GM19193 (cell line): ENCODE measurements around the gene NSUN6.
A peak's percentile ranks its signal among the peaks of the same experiment; 100 is the strongest.

Experiments used
- POLR2A ChIP-seq: IDR thresholded peaks from 4 replicates; pipeline ENCODE4 v1.6.1; 2011; ENCODE audit not compliant: insufficient read depth, insufficient read length; ENCODE audit errors: extremely low read depth

The NSUN6 gene

GRCh38 chr10:18666810-18667209 lies 15.4 kb upstream of the NSUN6 start:
- no peak for TF ChIP-seq POLR2A

DNA sequence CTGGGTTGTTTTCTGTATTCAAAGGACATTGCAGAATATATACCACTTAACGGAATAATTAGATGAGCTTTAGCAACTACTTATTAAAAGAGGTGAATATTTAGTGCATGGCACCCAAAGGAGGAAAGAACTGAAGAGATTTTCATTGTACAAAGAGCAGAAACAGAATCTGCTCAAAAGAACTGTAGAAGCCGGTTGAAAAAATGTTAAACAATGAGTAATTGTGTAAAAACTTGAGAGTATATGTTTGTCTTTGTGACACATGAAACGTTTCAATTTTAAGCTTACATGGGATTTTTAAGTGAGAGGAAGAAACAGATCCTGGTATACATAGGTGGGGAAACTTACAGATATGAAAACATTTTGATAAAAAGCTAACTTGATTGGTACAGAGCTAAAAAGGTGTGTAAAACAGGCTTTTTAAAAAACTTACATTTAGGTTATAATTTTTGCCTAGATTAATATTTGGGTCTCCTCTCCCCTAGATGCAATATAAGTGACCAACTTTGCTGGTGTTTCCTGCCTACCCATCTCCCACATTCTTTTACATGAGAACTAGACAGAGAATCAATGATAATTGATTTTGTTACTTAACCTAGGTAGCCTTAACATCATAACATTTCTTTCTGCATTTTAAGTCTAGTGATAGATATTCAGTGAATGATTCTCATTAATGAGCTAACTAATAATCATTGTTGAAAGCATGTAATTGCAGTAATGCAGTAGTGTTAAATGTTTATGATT lies 14.6 kb upstream of the NSUN6 start:
- TF ChIP-seq POLR2A = no peak

- TF ChIP-seq POLR2A = no peak
Observed at GRCh38 chr10:18664841-18665478, 13.6 kb upstream of the NSUN6 start.

DNA sequence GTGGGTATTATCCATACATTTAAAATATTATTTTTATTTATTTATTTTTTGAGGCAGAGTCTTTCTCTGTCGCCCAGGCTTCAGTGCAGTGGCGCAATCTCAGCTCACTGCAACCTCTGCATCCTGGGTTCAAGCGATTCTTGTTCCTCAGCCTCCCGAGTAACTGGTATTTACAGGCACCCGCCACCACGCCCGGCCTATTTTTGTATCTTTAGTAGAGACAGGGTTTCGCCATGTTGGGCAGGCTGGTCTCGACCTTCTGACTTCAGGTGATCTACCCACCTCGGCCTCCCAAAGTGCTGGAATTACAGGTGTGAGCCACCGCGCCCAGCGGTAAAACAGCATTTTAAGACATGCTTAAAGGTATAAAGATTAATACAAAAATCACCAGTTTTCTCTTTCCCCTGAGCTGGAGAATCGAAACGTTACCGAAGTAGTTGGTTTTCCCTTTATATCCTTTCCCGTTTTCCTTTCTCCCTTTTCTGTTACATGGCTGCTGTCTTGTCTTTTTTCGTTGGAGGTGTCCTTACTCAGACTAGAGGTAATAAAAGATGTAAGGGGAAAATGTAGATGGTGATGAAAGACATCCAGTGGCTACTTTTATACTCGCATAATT lies 9.5 kb upstream of the NSUN6 start:
- no peak for TF ChIP-seq POLR2A

DNA sequence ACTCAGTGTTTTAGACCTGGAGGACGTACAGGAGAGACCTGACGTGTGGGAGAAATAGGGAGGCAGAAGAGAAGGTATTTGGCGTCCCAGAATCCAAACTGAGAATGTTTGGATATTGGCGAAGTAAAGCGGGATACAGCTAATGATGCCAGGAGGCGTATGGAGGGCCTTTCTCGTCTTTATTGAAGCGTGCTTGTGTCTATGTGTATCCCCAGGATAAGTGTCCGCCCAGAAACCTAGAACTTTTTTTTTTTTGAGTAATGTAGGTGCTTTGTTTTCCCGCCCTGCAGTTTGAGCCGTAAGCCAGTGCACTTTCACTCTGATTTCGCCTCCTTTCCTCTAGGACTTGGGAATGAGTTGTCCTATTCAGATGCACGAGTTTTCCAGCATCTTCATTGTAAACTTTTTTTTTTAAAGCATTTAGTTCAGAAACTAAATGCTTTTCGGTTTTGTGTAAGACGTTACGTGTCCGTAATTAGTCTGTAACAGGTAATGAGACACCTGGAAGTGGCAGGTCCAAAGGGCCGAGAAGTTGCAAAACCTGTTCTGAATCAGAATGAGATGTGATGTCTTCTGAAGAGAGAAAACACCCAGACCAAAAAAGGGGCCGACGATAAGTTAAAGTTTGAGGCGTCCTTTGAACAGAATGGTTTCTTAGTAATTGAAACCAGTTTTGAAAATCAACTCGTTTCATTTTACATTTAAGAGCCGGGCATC lies 8.6 kb upstream of the NSUN6 start:
- TF ChIP-seq POLR2A = no peak

GRCh38 chr10:18659125-18659818 lies 7.9 kb upstream of the NSUN6 start, which contains the start of gene ARL5B:
ARL5B (plus strand) TSS chr10:18659431; CDS start chr10:18659638, 207 bp downstream.
- TF ChIP-seq POLR2A = peak; percentile 93

DNA sequence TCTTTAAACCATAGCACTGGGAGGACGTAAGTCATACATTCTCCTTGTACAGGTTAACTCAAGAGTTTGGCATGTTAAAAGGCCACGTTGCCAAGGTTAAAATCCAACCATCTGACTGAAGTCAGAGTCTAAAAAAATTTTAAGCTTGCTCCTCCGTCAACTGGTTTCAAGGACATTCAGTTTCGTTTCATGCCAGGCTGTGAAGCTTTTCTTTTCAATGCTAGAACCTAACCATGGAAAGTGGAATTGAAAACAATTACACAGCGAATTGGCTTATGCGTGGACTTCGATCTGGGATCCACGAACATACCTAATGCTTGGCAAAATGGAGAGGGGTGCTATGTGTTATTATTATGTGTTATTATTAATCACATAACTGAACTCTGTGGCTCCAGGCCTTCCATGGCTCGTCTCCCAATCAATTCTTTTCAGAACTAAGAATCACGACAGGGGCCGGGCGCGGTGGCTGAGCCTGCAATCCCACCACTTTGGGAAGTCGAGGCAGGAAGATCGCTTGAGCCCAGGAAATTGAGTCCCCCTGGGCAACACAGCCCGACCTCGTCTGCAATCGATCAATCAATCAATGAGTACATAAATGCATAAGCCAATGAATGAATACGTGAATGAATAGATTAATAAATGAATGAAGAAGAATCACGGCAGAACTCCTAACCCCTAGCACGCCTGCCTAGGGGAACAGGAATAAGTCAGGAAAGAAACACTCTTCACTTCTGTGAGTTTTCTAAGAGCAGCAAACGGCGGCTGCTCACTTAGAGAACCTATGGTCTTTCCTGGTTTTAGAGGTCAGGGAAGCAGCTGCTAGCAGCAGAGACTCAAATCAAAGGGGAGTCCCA lies 7.1 kb upstream of the NSUN6 start:
- no peak for TF ChIP-seq POLR2A

DNA sequence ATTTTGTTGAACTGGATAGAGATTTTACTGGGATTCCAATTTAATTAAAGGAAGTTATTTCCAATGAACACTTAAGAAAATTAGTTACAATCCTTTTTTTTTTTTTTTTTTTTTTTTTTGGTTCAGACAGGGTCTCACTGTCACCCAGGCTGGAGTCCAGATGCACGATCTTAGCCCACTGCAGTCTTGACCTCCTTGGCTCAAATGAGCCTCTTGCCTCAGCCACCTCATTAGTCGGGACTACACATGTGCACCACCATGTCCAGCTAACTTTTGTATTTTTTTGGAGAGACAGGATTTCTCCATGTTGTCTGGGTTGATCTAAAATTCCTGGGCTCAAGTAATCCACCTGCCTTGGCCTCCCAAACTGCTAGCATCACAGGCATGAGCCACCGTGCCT lies 5.3 kb upstream of the NSUN6 start:
- no peak for TF ChIP-seq POLR2A

DNA sequence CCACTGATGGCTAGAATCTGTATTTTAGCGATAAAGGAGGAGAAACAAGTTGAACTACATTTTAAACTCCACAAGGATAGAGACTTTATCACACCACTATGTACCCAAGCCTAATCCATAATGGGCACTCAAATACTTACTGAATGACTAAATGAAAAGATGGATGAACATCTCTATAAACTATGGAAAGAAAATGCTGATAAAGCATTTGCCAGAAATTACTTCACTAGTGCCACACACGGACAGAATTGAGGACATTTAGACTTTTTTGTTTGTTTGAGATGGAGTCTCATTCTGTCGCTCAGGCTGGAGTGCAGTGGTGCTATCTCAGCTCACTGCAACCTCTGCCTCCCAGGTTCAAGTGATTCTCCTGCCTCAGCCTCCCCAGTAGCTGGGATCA lies 1.7 kb upstream of the NSUN6 start:
- no peak for TF ChIP-seq POLR2A

DNA sequence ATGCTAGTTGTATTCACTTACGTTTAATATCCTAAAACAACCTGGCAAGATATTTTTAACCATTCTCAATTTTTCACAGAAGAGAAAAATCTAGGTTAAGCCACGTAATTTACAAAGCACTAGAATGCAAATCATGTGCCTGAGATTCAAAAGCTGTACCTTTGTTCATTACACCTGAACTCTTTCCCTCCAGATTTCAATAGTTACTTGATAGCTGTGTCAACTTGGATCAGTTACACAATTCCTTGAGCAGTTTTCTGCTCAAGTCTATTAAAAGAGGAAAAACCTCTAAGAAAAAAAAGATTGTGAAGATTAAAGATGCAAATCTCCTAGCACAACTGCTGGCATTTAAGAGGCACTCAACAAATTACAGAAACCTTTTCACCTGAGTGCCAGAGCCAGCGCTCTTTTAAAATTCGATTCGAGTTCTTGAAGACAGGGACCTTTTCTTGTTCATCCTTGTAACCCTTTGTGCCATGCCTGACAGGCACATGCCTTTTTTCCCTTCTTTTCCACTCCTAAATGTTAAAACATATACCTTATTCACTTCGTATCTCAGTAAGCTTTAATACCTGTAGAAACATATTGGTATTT lies 886 bp downstream of the NSUN6 start:
- no peak for TF ChIP-seq POLR2A

- no peak for TF ChIP-seq POLR2A
Observed at GRCh38 chr10:18649364-18649959, 1.9 kb downstream of the NSUN6 start.

DNA sequence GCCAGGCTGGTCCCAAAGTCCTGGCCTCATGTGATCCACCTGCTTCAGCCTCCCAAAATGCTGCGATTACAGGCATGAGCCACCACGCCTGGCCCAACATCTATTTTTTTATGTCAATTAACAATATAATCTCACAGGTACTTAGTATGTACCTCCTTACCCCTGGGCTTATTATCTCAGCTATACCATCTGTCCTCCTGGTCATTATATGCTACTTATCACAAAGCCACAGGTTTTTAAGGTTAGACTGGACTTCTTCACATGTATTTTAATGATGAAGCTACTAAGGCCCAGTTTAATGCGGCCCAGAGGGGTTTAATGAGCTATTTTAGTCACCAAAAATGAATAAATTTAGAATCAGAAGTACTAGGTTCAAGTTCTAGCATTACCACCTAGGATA lies 3.4 kb downstream of the NSUN6 start:
- TF ChIP-seq POLR2A = no peak

DNA sequence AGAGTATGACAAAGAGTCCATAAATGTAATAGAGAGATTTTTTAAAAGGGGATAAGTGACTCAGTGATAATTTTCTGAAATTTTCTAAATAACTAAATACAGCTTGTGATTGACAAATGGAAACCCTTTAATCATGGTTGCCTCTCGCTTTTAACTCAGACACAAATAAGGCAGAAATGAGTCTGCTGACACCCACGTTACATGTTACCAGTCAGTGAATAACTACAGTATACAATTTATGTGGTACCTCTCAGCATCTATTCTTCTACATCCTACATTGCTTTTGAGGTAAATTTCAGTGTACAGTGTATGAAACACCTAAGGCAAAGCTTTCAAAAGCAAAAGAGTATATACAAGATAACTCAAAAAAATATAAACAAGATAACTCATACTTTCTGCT lies 4.2 kb downstream of the NSUN6 start:
- no peak for TF ChIP-seq POLR2A
